Effector CD8-positive, alpha-beta T cell (primary cell): ENCODE measurements around the gene MEF2C.
"Not testable (repeated sequence)": the region's sequence is repeated elsewhere in the genome, so short reads cannot be mapped to it uniquely, and the experiment has no call there.

Experiments used
- DNase-seq: peaks from one replicate; lab custom pipeline; 2025; lab: John Stamatoyannopoulos, UW
- total RNA-seq, 4 experiments: gene quantifications; one replicate each; lab custom pipeline; 2026; lab: John Stamatoyannopoulos, UW

Gene MEF2C
- total RNA-seq, result 0.27 to 0.91 (median 0.62) reads per million in 4 experiments

DNA sequence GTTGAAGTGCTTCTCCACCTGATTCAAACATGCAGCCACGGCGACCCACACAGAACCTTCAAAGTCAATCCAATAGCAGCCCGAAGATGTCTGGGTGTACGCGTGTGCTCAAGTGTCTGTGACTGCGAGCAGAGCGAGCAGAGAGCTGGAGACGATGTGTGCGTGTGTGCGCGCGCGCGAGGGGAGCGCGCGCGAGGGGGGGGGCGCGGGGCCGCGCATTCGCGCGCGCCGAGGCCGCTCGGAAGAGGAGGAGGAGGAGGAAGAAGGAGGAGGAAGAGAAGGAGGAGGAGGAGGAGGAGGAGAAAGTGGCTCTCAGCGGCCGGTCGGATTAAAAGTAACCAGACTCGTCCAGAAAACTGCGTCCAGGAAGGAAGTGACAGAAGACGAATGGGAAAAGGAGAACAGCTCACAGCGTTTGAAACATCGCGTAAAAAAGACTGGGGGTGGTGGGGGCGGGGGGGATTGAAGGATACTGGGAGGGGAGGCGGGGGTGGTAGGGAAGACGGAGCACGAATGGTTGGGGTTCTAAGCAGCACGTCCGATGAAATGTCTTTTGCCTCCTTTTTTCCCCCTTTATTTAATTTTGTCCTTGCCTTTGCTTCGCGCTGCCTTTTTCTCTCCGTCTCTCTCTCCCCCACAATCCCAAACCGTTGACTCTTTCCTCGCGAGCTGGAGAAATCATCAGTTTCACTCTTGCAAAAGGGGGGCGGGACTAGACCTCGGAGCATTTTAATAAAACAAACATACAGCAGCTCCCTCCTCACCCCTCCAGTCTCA is at the start of gene MEF2C:
TSS of gene MEF2C (minus strand) at position 126 of the 777 bp plus-strand sequence. CDS start 59,396 bp downstream, outside the sequence.
- DNase-seq, result no peak

DNA sequence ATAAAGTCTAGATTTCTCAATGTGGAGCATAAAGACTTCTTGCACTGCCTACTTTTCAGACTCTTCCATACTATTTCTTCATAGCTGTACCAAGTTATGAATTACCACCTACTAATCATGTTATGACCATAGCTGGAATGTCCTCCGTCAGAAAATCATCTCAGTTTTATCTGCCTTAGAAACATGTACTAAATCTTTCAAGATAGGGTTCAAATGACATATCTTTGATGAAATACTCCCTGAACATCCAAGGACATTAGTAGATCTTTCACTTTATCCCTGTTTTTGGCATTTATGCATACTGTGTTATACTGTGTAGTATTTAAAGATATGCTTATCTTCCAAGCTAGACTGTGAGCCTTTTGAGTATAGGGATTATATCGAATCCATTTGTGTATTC is 49.6 kb upstream of the MEF2C start:
- no peak for DNase-seq

DNA sequence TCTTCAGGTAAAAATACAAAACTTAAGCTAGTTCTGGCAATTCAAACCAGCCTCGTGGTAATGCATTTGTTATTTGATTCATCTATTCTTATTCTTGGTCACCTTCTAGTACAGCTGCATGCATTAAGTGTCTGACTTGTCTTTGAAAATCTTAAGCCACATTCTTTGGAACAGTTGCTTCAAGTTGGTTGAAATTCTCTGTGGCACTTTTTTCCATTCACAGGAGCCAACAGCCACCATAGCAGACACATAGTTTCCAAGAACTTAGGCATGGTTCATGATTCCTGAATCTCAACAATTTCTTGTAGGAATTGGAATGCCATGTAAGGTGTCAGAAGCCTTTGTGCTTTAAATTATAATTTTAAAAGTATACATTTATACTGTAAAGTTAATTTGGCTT is 47.4 kb upstream of the MEF2C start:
- DNase-seq, result no peak

DNA sequence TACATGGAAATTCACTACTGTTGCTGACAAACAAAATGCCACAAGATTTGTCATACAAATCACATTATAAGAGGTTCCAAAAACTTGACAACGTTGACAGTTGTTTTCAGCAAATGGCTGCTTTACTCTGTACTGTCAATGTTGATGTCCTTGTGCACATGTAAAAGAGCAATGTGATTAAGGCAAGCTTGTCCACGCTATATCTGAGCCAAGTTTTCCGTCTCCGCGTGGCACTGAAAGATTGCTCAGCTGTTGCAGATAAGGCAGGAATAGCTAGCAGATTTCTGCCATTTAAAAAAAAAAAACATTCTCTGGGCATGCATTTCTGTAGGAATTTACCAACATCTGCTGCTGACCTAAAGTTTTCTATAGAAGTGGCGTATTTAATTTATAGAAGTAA is 46.4 kb upstream of the MEF2C start:
- DNase-seq, result no peak

DNA sequence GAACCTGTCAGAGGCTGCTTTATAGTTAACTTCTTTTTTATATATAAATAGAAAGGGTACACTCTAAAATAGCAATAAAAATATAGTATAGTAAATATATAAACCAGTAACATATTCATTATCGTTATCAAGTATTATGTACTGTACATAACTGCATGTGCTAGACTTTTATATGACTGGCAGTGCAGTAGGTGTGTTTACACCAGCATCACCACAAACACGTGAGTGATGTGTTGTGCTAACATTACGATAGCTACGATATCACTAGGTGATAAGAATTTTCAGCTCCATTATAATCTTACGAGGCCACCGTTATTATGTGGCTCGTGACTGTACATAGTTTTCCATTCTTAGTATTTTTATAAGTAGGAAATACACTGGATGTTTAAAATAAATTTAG is 43.8 kb upstream of the MEF2C start:
- no peak for DNase-seq

DNA sequence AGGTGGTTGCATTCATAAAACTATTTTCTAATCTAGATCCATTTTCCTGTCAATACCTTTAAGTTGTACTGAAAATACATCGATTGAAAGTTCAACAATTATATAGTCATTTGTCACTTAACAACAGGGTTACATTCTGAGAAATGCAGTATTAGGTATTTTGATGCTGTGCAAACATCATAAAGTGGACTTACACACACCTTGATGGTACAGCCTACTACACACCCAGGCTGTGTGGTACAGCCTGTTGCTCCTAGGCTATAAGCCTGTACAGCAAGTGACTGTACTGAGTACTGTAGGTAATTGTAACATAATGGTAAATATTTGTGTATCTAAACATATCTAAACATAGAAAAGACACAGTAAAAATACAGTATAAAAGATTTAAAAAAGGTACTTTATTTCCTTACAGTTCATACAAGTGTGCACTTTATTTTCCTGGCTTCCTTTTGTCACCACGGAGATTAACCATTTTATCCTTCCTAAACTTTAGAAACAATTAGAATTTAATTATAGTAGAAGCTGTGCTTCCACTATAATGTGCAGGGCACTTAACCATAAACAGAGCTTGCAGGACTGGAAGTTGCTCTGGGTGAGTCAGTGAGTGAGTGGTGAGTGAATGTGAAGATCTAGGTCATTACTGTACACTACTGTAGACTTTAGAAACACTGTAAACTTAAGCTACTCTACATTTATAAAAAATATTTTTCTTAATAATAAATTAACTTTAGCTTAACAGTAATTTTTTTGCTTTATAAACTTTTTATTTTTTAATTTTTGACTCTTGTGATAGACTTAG is 42.9 kb upstream of the MEF2C start:
- DNase-seq, result no peak

DNA sequence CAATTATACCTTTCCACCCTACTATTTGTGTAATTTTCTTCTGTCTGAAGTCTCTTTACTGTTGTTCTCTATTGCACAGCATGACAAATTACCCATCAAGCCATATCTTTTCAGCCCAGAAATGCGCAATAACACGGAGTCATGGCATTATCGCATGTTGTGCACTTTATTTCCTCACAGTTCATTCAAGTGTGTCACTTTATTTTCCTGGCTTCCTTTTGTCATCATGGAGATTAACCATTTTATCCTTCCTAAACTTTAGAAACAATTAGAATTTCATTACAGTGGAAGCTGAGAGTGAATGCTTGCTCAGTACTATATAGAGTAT is 41.3 kb upstream of the MEF2C start:
- DNase-seq, result no peak

DNA sequence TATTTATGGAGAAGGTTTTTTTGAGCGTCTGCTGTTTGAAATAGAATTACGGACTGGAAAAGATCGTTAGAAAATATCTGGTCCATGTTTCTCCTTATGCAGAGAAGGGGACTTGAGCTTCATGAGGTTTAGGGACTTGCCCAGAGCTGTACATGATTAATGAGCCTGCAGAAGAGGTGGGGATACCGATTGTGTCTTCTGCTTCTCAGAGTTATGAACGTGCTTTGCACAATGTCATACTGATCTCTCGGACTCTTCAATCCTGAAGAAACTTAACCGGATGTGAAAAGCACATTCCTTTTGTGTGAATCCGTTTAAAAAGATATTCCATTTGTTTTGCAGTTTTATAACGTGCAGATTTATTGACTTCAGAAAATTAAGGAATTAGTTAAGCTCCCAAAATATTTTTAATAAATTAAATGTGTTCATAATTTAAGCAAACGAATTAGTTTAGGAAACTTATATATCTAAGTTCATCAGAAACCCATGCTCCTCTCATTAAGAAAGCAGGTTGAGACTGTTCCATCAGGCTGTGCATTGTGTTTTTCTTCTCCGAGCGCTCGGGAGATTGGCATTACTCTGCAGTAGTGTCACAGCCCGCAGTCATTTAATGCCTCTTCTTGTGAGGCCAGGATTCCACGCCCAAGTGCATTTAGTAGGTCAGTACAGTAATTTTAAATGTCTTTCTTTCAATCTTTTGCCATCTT is 40.8 kb upstream of the MEF2C start:
- DNase-seq, result no peak

DNA sequence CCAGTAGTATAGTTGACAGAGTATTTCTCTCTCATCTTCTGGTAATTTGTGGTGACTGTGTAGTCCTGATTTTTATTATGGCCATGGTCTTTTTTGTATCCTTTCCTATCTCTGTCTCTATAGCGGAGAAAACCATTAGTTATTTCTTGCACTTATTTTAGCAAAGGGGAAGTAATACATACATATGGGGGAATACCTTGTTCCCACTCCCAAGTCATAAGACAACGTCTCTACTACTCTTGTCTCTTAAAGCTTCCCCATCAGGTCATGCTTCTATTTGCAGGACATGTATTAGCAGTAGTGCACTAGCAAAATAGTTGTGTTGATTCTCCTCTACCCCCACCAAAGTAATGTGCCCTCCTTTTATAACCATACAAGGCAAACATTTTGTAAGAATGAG is 29.8 kb upstream of the MEF2C start:
- DNase-seq, result not testable (repeated sequence)

DNA sequence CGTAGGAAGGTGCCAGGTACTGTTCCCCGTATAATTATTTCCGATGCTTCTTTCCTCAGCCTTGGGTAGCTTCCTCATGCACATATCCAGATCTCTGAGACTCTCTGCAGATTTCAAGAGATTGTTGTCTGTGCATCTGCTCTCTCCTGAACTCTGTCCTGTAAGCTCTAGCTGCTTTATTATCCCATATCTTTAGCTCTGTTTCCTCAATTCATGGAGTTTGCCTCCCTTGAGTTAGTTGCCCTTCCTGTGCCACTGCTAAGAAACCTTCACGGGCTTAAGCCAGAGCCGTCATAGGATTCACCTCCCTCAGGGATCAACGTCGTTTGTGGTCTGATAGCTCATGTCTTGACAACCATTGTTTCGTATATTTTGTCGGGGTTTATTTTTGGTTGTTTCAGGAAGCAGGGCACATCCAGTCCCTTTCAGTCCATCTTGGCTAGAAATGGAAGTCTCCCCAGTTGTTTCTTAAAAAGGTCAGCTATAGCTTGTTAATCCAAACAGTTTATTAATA is 28.1 kb upstream of the MEF2C start:
- DNase-seq, result not testable (repeated sequence)

DNA sequence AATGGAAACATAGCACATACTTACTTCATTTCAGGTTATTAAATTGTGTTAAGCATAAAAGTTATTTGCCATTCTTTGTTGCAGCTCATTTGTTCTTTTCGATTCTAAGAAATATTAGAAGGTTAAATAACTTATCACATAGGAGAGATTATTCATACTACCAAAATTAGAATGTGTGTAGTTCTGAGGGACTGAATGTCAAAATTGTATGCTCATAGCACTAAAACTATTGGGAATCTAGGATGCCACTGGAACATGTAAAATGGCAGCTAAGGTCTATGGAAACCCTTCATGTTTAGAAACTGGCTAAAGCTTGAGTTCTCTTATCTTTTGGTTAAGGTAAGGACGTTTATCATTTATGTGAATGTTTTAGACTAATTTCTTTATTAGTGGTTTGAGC is 21.5 kb upstream of the MEF2C start:
- not testable (repeated sequence) for DNase-seq

DNA sequence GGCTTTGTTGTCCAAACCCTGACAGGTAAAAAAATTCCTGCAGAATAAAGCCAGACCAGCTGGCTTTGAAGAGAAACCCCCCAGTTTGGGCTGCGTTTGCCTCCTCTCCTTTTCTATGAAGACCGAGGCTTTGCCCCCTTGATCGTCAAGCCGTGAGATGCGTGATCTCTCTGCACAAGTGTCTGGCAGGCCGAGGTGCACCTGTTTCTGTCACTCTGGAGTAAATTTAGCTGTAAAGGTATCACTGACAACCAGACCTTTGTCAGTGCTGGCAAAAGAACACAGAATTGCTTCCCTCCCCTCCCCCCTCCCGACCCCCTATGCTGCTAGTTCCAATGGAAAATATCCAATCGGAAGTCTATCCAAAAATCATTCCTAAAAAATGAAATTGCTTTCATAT is 21.0 kb upstream of the MEF2C start:
- DNase-seq, result not testable (repeated sequence)

DNA sequence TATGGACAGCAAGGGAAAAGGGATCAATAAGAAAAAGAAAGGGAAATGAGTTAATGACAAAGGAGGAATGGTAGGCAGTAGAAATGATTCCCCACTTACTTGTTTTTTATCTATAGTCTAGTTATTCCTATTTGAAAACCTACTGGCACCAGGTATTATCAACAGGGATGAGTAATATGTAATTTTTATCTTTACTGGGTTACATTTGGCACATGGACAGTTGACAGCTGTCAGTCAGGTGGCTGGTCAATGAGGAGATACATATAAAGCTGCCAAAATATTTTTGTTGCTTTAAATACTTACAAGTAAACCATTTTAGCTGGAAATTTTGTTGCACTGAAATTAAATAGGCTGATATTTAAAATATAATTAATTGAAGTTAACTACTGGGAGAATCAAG is 18.1 kb upstream of the MEF2C start:
- not testable (repeated sequence) for DNase-seq

DNA sequence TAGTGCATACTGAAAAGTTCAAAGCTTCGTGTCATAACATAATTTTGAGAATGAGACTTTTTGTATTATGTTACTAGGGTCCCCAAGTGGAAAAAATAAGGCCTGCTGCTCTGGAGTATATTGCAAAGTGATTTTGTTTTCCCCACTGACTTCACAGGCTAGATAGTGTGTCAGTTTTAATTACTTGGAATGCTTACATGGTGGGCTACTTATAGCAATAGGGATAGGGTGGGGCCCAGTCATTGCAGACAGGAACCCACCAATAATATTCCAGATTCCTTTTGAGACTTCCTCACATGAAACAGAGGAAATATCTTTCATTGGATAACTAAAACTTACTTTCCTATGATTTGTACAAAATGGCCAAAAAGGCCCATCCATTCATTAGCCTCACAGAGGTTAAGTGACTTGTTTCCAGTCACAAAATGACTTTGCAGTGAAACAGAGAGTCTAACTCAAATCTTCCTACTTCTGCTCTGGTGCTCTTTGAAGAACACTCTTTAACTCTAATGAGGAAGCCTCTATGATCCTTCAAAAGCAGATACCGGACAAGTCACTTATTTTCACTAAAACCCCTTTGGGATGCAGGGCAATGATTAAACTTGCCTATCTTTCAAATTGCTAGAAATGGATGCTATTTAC is 16.2 kb upstream of the MEF2C start:
- no peak for DNase-seq

DNA sequence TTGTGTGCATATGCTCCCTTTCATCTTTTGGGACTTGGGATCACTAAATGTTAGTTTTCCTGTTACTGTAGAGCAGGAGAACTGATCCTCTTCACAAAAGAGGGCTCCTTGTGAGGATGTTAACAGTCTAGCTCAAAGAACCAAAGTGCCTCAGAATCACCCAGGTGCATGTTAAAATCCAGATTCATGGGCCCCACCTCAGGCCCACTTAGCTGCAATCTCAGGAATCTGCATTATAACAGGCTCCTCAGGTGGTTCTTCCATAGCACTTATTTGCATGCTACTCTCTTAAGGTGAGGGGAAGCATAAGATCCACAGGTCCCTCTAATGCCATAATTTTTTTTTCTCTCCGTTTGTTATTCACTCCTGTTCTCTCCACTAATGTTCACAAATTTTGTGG is 14.8 kb upstream of the MEF2C start:
- no peak for DNase-seq

DNA sequence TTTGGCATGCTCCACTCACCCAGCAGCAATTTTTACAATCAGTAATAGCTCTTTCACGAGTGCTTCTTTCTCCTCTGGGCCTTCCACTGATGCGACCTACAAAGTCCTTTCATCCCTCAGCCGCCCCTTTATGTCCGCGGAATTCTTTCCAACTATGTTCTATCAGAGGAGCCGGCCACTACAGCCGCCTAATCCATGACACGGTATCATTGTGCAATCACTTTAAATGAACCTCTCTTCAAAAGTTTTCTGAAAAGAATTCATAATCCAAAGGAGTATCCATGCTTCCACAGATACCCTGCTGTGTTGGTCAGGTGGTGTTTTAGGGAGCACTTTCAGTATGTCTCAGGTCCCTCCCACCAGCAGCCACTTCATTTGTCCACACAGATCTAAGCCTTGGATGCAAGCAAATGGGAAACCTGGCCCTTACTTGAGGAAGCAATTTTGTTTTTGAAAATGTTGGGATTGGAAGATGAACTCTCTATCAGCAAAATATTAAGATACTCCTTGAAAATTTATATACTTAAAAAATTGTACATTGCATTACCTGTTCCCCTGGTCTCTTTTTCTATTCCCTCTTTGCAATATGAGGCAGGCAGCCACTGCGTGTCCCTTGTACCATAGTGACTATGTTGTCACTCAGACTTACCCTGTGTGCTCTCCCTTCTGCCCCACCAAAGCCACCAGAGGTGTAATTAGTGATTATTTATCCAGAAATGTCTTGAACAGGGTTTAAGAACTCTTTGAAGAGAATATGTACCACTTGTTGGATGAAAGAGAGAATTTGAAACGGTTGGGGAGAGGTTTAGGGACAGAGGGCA is 12.9 kb upstream of the MEF2C start:
- DNase-seq, result no peak

DNA sequence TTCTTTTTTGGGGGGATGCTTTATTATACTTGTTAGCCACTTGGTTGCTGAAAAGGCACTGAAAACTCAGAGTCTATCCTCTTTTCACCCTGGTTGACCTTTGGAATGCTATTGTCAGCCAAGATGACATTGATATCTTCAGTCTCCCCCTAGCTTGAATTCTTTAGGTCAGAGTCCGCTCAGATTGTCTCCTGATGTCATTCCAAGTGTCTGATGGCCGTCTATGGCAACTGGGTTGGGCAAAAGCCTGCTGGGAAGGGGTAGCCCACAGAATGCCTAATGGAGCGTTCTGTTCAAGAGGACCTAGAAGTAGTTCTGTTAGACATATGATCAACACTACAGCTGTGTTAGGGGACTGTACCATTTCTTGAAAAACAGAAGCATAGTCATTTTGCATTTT is 9.7 kb upstream of the MEF2C start:
- DNase-seq, result no peak

DNA sequence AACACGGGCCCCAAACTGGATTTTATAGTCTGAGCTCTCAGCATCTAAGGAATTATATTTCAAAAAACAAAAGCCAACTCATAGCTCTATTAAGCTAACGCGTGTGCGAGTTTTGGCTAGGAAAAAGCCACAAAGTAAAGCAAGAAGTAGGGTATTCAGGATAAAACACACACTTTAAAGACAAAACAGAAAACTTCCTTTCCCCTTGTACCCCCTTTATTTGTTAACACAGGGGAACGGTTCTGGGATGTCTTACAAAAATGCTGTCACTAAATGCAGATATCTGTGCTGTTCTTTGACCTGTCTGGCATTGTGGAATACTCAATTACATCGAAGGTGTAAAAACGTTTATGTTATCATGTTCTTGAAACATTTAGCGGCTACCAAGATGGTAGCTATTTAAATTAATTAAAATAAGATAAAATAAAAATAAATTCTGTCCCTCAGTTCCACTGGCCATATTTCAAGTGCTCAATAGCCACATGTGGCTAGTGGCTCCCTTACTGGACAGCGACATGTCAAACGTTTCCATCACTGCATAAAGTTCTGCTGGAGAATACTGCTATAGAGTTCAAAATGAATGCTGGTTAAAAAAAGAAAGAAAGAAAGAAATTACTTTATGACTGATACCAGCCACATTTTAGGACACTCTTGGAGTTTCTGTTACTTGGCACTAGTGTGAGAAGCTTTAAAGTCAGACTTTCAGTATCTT is 7.2 kb upstream of the MEF2C start:
- no peak for DNase-seq

DNA sequence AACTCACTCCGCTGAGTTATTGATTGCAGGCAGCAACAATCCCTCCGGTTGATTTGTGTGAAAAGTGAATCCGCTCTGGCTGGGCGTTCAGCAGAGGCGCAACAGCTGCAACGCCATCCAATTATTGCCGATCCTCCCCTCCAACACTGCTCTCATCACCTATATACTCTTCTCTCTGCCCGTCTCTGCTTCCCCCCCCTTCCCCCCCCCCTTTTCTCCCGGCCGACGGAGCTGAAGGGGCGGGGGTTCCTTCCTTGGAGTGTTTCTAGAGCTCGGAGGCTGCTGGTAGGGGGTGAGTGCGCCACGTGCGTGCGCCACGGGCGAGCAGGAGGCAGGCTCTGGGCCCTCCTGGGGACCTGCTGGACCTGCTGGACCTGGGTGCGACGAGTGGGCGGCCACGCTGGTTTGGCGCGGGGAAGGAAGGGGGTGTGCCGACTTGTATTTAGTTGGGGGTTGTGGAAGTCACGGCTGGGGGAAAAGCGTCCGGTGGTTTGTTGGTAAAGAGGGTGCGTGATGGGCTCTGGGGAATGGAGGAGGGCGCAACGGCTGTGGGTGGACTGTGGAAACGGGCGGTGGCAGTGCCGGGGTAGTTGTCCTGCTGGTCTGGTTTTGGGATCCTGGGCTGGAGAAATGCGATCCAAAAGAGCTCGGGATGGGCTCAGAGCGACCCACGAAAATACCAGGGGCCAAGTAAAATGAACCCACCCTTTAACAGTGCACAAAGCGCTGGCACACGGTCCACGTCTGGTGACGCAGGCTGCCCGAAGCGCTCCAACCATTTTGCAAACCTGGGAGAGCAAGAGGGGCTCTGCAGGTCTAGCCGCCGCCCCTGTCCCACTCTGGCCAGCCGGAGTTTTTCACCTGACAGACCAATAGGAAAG is 6.4 kb upstream of the MEF2C start:
- DNase-seq, result no peak

DNA sequence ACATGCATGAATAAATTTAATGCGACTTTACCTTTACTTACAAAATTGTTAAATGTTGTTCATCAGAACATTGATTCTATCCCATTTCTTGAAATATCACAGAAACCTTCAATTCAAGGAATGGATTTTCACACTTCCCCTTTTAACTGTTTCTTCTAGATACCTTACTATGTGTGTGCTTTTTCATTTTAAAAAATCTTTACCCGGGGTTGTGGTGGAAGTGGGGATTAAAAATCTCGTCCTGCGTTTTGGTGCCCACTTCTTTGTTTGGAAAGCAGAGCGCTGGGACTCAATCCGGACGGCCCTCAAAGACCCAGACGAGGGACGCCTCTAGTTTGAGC is 5.8 kb upstream of the MEF2C start:
- no peak for DNase-seq
